ENCODE data around the gene PRPS2.

DNA sequence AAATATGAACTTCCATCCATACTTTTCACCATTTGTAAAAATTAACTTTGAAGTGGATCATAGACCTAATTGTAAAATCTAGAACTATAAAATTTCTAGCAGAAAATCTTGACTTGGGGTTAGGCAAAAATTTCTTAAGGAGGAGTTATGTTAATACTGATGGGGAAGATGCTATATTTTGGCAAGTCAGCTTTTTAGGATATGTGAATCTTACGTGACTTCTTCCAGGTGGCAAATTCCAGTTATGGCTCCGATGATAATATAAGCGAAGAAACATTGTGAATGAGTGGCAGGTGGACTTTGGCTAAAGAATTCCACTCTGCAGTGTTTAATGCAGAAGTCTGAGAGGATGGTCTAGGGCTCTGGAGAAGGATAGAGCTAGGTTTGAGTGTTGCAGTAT lies 1.5 kb downstream of the PRPS2 start:
- TF ChIP-seq TAF1 (IDR thresholded peaks at IDR 0.05; ENCODE audit: borderline replicate concordance, low read depth, low read length) (no peak), POLR2AphosphoS5 (IDR thresholded peaks at IDR 0.05; ENCODE audit: low read depth, low read length) (no peak), POLR2A (IDR thresholded peaks at IDR 0.05; ENCODE audit: low read depth, low read length) (no peak)

Data from GM12892 (cell line).